AG04450 (cell line): Measurements from ENCODE around the gene PRUNE2. TPM values are rescaled to one million over a fixed set of nuclear protein-coding genes. Genes with fewer than 3 reads are reported as not detected.

Experiments
- CTCF ChIA-PET: fragments of 300-600, 350-600 bp; formaldehyde crosslinking; extraction: SDS; loops from one replicate; lab custom pipeline; 2022; ENCODE audit warnings: antibody characterized with exemption, inconsistent platforms; lab: Charles Lee
- POLR2A ChIA-PET: fragments of 350-600 bp; formaldehyde crosslinking; extraction: SDS; loops from one replicate; lab custom pipeline; 2021; ENCODE audit warnings: antibody characterized with exemption, inconsistent platforms; lab: Yijun Ruan, JAX
- DNase-seq: peaks from one replicate; pipeline ENCODE4 v3.0.0-alpha.2; 2011; ENCODE audit warnings: low read depth, low spot score
- H3K27ac ChIP-seq: one replicate; pipeline ENCODE4 v1.5.1; 2012; ENCODE audit warnings: low read depth, low read length, control low read depth
- H3K27me3 ChIP-seq: one replicate; pipeline ENCODE4 v1.6.0; 2012; ENCODE audit warnings: low read length; ENCODE audit not compliant: control insufficient read depth, insufficient read depth
- H3K4me3 ChIP-seq: 2 replicates; pipeline ENCODE4 v1.5.1; 2011; ENCODE audit warnings: mild to moderate bottlenecking, low read depth, low read length, control low read depth
- H3K9me3 ChIP-seq: 2 replicates; pipeline ENCODE4 v1.5.1; 2012; ENCODE audit warnings: low read length; ENCODE audit not compliant: control insufficient read depth, insufficient read depth
- polyA plus RNA-seq: library from polyadenylated mRNA; depleted of rRNA; stranded (reverse); fragments of >200 nt; gene quantifications from 2 replicates; pipeline ENCODE4 v1.2.3, GENCODE V29; 2011
- TF ChIP-seq, protein P1 (sequence below): IDR thresholded peaks from 2 replicates; pipeline ENCODE4 v1.5.1; 2011; ENCODE audit warnings: low read depth, low read length, control low read depth, inconsistent platforms

Gene PRUNE2
- polyA plus RNA-seq, 1 experiment = 1.1 TPM

DNA sequence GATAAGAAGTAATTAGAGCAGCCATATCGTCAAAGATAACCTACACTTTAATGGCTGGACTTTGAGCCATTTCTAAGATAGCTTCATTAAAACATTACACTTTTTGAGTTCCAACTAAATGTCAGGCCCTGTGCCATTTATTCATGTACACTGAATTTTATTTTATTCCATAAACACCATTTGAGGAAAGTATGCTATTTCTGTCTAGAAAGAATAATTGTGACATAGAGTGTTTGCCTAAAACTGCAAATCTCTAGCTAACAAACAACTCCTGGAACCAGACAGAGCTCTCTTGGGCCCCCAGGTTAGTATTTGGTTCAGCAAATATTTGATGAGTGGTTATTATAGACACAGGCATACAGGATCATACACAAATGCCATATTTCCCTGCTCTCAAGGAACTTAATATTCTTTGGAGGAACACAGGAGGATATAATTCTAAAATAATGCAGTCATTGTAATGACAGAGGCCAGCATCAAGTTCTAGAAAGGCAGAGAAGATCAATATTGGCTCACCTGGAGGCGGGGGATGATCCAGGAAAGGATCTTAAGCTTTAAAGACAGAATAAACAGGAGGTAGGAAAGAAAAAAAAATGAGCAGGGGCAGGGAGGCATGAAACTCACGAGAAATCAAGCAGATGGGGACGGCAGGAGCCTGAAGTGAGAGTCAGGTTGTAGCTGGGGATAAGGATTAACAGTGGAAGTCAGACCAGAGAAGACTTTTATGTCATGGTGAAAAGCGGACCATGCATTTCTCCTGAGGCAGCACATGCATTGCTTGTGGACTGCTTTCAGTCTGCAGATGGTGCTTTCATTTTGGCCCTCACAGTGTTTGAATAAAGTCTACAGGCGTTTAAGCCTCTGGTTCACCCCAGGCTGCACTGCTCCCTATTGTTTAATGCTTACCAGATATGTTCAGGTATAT lies 319.3 kb downstream of the PRUNE2 start:
- no peaks in the 10 kb centered on the region for H3K9me3 ChIP-seq
- TF ChIP-seq, protein P1, sequence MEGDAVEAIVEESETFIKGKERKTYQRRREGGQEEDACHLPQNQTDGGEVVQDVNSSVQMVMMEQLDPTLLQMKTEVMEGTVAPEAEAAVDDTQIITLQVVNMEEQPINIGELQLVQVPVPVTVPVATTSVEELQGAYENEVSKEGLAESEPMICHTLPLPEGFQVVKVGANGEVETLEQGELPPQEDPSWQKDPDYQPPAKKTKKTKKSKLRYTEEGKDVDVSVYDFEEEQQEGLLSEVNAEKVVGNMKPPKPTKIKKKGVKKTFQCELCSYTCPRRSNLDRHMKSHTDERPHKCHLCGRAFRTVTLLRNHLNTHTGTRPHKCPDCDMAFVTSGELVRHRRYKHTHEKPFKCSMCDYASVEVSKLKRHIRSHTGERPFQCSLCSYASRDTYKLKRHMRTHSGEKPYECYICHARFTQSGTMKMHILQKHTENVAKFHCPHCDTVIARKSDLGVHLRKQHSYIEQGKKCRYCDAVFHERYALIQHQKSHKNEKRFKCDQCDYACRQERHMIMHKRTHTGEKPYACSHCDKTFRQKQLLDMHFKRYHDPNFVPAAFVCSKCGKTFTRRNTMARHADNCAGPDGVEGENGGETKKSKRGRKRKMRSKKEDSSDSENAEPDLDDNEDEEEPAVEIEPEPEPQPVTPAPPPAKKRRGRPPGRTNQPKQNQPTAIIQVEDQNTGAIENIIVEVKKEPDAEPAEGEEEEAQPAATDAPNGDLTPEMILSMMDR = no peak
- DNase-seq = no peak
- H3K27me3 ChIP-seq = peaks cover 7% of the 10 kb centered on the region
- no peak overlapping the region for H3K4me3 ChIP-seq
- ChIA-PET CTCF (no interaction called here), POLR2A (no interaction called here)
- no peak overlapping the region for H3K27ac ChIP-seq

DNA sequence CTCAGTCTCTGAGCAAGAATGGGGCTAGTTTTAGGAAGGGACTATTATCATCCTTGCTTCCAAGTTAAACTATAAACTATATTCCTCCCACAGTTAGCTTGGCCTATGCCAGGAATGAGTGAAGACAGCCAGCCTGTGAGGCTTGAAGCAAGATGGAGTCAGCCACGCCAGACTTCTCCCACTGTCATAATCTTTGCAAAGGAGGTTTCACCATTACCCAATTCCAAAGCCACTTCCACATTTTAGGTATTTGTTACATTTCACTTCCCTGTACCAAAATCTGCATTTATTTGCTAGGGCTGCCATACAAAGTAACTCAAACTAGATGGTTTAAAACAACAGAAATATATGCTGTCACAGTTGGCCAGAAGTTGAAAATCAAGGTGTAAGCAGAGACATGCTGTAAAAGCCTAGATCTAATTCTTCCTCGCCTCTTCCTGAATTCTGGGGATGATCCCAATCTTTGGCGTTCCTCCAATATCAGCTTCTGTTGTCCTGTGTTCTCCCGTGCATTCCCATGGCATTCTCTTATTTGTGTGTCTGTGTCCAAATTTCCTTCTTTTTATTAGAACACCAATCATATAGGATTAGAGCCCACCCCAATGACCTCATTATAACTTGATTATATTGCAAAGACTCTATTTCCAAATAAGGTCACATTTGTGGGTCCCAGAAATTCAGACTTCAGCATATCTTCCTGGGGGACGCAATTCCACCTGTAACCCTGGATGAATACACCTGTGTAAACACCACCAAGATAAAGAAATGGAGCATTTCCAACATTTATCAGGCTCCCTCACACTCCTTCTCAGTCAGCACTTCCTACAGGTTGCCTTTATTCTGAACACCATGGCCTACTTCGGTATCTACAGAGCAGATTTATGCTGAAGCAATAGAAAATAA lies 320.2 kb downstream of the PRUNE2 start:
- Histone ChIP-seq H3K27ac (no peak overlapping the region), H3K9me3 (no peaks in the 10 kb centered on the region), H3K4me3 (no peak overlapping the region), H3K27me3 (peaks cover 4% of the 10 kb centered on the region)
- ChIA-PET CTCF (no interaction called here), POLR2A (no interaction called here)
- TF ChIP-seq, protein P1 = no peak
- DNase-seq = no peak

DNA sequence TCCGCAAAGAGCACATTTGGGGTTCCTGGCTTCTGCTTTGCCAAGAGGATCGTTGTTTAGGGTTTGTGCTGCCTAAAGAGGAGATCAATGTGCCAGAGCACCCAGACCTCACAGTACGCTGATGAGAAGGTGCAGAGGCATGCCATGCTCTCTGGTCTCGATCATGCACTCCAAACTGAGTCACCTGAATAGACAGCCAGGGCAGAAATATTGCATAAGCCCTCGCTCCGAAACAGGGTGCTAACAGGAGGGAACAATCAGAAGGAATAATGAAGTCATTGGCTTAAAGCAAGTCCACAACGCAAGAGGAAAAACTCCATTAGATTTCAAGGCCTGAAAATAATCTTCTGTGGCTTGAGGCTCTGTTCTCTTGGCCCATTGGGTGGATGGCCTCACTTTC lies 322.7 kb downstream of the PRUNE2 start:
- no peak for DNase-seq
- TF ChIP-seq, protein P1 = no peak
- CTCF ChIA-PET = no interaction called here
- Histone ChIP-seq H3K27me3 (peaks cover 3% of the 10 kb centered on the region), H3K4me3 (no peak overlapping the region), H3K27ac (no peak overlapping the region), H3K9me3 (no peaks in the 10 kb centered on the region)
- POLR2A ChIA-PET = no interaction called here

DNA sequence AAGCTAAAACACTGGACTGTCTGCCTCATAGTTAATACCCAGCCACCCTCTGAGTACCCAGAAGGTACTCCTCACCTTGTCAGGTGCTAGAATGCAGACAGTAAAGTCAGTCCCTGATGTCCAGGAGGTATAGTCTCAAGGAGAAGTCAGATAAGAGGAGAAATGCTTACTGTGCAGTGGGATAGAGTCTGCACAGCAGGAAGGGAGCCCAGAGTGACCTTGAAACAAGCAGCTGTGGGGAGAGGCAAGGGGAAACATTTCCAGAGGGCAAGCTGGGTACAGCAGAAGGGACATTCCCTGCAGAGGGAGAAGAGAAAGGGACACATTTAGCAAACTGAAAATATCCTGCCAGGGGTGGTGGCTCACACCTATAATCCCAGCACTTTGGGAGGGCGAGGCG lies 324.2 kb downstream of the PRUNE2 start:
- no peak for DNase-seq
- POLR2A ChIA-PET = no interaction called here
- no peak overlapping the region for H3K4me3 ChIP-seq
- TF ChIP-seq, protein P1 = no peak
- H3K9me3 ChIP-seq = no peaks in the 10 kb centered on the region
- H3K27me3 ChIP-seq = peaks cover 3% of the 10 kb centered on the region
- H3K27ac ChIP-seq = no peak overlapping the region
- CTCF ChIA-PET = no interaction called here

DNA sequence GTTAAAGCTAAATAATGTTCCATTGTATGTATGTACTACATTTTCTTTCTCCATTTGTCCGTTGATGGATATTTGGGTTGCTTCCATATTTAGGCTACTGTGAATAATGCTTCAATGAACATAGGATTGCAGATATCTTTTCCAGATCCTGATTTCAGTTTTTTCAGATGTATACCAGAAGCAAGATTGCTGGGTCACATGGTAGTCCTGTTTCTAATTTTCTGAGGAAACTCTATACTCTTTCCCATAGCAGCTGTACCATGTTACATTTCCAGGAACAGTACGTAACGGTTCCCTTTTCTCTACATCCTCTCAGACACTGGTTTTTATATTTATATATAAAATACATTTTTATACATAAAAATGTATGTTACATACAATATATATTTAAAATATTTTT lies 325.1 kb downstream of the PRUNE2 start:
- DNase-seq = no peak
- Histone ChIP-seq H3K4me3 (no peak overlapping the region), H3K27me3 (peaks cover 3% of the 10 kb centered on the region), H3K9me3 (no peaks in the 10 kb centered on the region), H3K27ac (no peak overlapping the region)
- TF ChIP-seq, protein P1 = no peak
- CTCF ChIA-PET = no interaction called here
- POLR2A ChIA-PET = no interaction called here
